HCT116 (cell line): ENCODE results near the gene TMEM175. TPM values are rescaled to one million over a fixed set of nuclear protein-coding genes. Genes with fewer than 3 reads are reported as not detected.

Experiments
- ATAC-seq: fragments of 200-7000 bp; cut with Tn5 transposase; 2 replicates; pipeline ENCODE4 v1.9.1; 2020; ENCODE audit warnings: mild to moderate bottlenecking, moderate library complexity
- BruUV-seq: library from RNA; stranded (reverse); fragments of 400-500 nt; replicated peaks from 2 replicates; lab custom pipeline; 2021; lab: Mats Ljungman, UMichigan
- CTCF ChIA-PET: fragments of 300-600 bp; sonication (Branson Sonifier 250); formaldehyde crosslinking; loops from one replicate; lab custom pipeline; 2021; ENCODE audit warnings: antibody characterized with exemption; lab: Charles Lee
- POLR2A ChIA-PET: fragments of 300-600, 350-600 bp; sonication (Branson Sonifier 250); formaldehyde crosslinking; loops from one replicate; lab custom pipeline; 2021; ENCODE audit warnings: antibody characterized with exemption; lab: Charles Lee
- RAD21 ChIA-PET, 2 experiments: fragments of 300-600 bp; sonication (Branson Sonifier 250); formaldehyde crosslinking; loops; one replicate each; lab custom pipeline; 2023; ENCODE audit warnings: low total read pairs in 2 of 2; ENCODE audit not compliant: uncharacterized antibody in 2 of 2, unreplicated experiment in 2 of 2, low non-redundant PET in 1 of 2; lab: Charles Lee
- DNase-seq: peaks from one replicate; pipeline ENCODE4 v3.0.0-alpha.2; 2010; ENCODE audit warnings: low read depth, low spot score
- H2AFZ ChIP-seq: fragments of 200-600 bp; shearing (Covaris generic), sonication (generic); 2 replicates; pipeline ENCODE4 v1.6.1; 2017; ENCODE audit warnings: low read depth, mixed run types, mixed read lengths, antibody characterized with exemption, low read length; ENCODE audit not compliant: poor library complexity, severe bottlenecking
- H3K27ac ChIP-seq: 2 replicates; pipeline ENCODE4 v1.5.1; 2012; ENCODE audit warnings: low read depth, low read length
- H3K27me3 ChIP-seq: fragments of 200-600 bp; sonication (generic); 2 replicates; pipeline ENCODE4 v1.6.1; 2016; ENCODE audit warnings: mixed run types, low read length, mixed read lengths; ENCODE audit not compliant: insufficient read depth
- H3K36me3 ChIP-seq, 2 experiments: fragments of 200-500 bp in 1 of 2; fragments of 200-600 bp in 1 of 2; sonication (Bioruptor generic) in 1 of 2; sonication (generic) in 1 of 2; 2 replicates each; pipeline versions ENCODE4 v1.5.1 to v1.6.1; 2014 to 2016; ENCODE audit warnings: low read length in 2 of 2, inconsistent platforms in 1 of 2, mixed read lengths in 1 of 2, mixed run types in 1 of 2; ENCODE audit not compliant: insufficient read depth in 2 of 2, control insufficient read depth in 1 of 2
- H3K4me1 ChIP-seq, 2 experiments: fragments of 200-600 bp in 1 of 2; sonication (generic) in 1 of 2; 2 replicates each; pipeline versions ENCODE4 v1.5.1 to v1.6.1; 2012 to 2017; ENCODE audit warnings: low read length in 2 of 2, inconsistent platforms in 1 of 2, mild to moderate bottlenecking in 1 of 2, mixed read lengths in 1 of 2, mixed run types in 1 of 2, moderate library complexity in 1 of 2; ENCODE audit not compliant: insufficient read depth in 2 of 2, control insufficient read depth in 1 of 2
- H3K4me2 ChIP-seq: fragments of 200-600 bp; sonication (generic); 2 replicates; pipeline ENCODE4 v1.6.1; 2017; ENCODE audit warnings: mixed run types, low read length, mixed read lengths
- H3K4me3 ChIP-seq, 2 experiments: fragments of 200-600 bp in 1 of 2; sonication (generic) in 1 of 2; replicated peaks in 1 of 2; 2 replicates each; pipeline ENCODE4 v1.5.1; 2011 to 2016; ENCODE audit warnings: low read length in 2 of 2, control low read depth in 1 of 2, low read depth in 1 of 2, mild to moderate bottlenecking in 1 of 2, mixed read lengths in 1 of 2, mixed run types in 1 of 2
- H3K79me2 ChIP-seq: fragments of 200-600 bp; sonication (generic); 2 replicates; pipeline ENCODE4 v1.6.1; 2017; ENCODE audit warnings: mild to moderate bottlenecking, mixed run types, low read length, moderate library complexity, mixed read lengths; ENCODE audit not compliant: insufficient read depth
- H3K9ac ChIP-seq: fragments of 200-600 bp; sonication (generic); 2 replicates; pipeline ENCODE4 v1.6.1; 2016; ENCODE audit warnings: low read length, mixed read lengths
- H3K9me2 ChIP-seq: fragments of 200-600 bp; sonication (generic), shearing (Covaris generic); 2 replicates; pipeline ENCODE4 v1.6.1; 2017; ENCODE audit warnings: mixed run types, mild to moderate bottlenecking, moderate library complexity; ENCODE audit not compliant: insufficient read depth
- H3K9me3 ChIP-seq, 2 experiments: fragments of 200-500 bp in 1 of 2; fragments of 200-600 bp in 1 of 2; sonication (Bioruptor generic) in 1 of 2; sonication (generic) in 1 of 2; 2 replicates each; pipeline ENCODE4 v1.6.1; 2014 to 2017; ENCODE audit warnings: low read length in 2 of 2, mixed read lengths in 2 of 2, inconsistent platforms in 1 of 2, low read depth in 1 of 2, mild to moderate bottlenecking in 1 of 2, mixed run types in 1 of 2, moderate library complexity in 1 of 2; ENCODE audit not compliant: control insufficient read depth in 1 of 2, insufficient read depth in 1 of 2
- H4K20me1 ChIP-seq: fragments of 200-600 bp; sonication (generic), shearing (Covaris generic); 2 replicates; pipeline ENCODE4 v1.6.1; 2017; ENCODE audit warnings: mixed run types, mild to moderate bottlenecking, moderate library complexity; ENCODE audit not compliant: insufficient read depth
- ATF3 ChIP-seq: IDR thresholded peaks from 2 replicates; pipeline ENCODE4 v1.6.1; 2012
- CEBPB ChIP-seq: IDR thresholded peaks from 2 replicates; pipeline ENCODE4 v1.6.1; 2012; ENCODE audit warnings: low read depth
- CTCF ChIP-seq, 3 experiments: fragments of 200-600 bp in 1 of 3; sonication (generic) in 1 of 3; IDR thresholded peaks in 2 of 3; conservative IDR thresholded peaks in 1 of 3; 2 replicates each; pipeline ENCODE4 v1.5.1; 2012 to 2017; ENCODE audit warnings: low read depth in 2 of 3, low read length in 2 of 3, antibody characterized with exemption in 1 of 3, borderline replicate concordance in 1 of 3, control low read depth in 1 of 3, mild to moderate bottlenecking in 1 of 3, mixed read lengths in 1 of 3, mixed run types in 1 of 3, moderate library complexity in 1 of 3; ENCODE audit not compliant: insufficient read depth in 1 of 3
- EGR1 ChIP-seq: IDR thresholded peaks from 2 replicates; pipeline ENCODE4 v1.6.1; 2012; ENCODE audit warnings: low read depth
- ELF1 ChIP-seq: IDR thresholded peaks from 2 replicates; pipeline ENCODE4 v1.6.1; 2012; ENCODE audit warnings: low read depth, borderline replicate concordance
- EZH2 ChIP-seq: fragments of 200-600 bp; sonication (generic); IDR thresholded peaks from 2 replicates; pipeline ENCODE4 v1.6.1; 2017; ENCODE audit warnings: antibody characterized with exemption, mixed run types
- EZH2phosphoT487 ChIP-seq: fragments of 200-600 bp; IDR thresholded peaks from 2 replicates; pipeline ENCODE4 v1.6.1; 2018; ENCODE audit warnings: antibody characterized with exemption, borderline replicate concordance
- FOSL1 ChIP-seq: IDR thresholded peaks from 2 replicates; pipeline ENCODE4 v1.6.1; 2012; ENCODE audit warnings: low read depth
- JUND ChIP-seq: IDR thresholded peaks from 2 replicates; pipeline ENCODE4 v1.6.1; 2012
- MAX ChIP-seq: IDR thresholded peaks from 2 replicates; pipeline ENCODE4 v1.6.1; 2012
- POLR2A ChIP-seq: IDR thresholded peaks from 2 replicates; pipeline ENCODE4 v1.7.0; 2011; ENCODE audit warnings: borderline replicate concordance; ENCODE audit not compliant: insufficient read depth, insufficient read length; ENCODE audit errors: extremely low read depth
- POLR2AphosphoS5 ChIP-seq: IDR thresholded peaks from 2 replicates; pipeline ENCODE4 v1.6.1; 2011; ENCODE audit warnings: mild to moderate bottlenecking, low read depth, low read length, moderate library complexity
- RAD21 ChIP-seq: IDR thresholded peaks from 2 replicates; pipeline ENCODE4 v1.6.1; 2012; ENCODE audit warnings: low read depth, mild to moderate bottlenecking
- SP1 ChIP-seq: IDR thresholded peaks from 2 replicates; pipeline ENCODE4 v1.6.1; 2012; ENCODE audit warnings: low read depth
- SRF ChIP-seq: IDR thresholded peaks from 2 replicates; pipeline ENCODE4 v1.6.1; 2012; ENCODE audit warnings: low read depth
- TCF7L2 ChIP-seq: IDR thresholded peaks from 2 replicates; pipeline ENCODE4 v1.7.0; 2011; ENCODE audit warnings: borderline replicate concordance, inconsistent platforms; ENCODE audit not compliant: insufficient read depth, insufficient read length; ENCODE audit errors: extremely low read depth
- YY1 ChIP-seq: IDR thresholded peaks from 2 replicates; pipeline ENCODE4 v1.6.1; 2011; ENCODE audit warnings: low read length, low read depth, moderate library complexity, mild to moderate bottlenecking; ENCODE audit not compliant: insufficient replicate concordance; ENCODE audit errors: extremely low read depth
- ZBTB33 ChIP-seq: IDR thresholded peaks from 2 replicates; pipeline ENCODE4 v1.6.1; 2011; ENCODE audit warnings: mild to moderate bottlenecking, low read length, moderate library complexity; ENCODE audit not compliant: insufficient replicate concordance; ENCODE audit errors: extremely low read depth
- ZFX ChIP-seq: fragments of 450-650 bp; IDR thresholded peaks from 2 replicates; pipeline ENCODE4 v1.6.1; 2017
- ZNF274 ChIP-seq: fragments of 200-500 bp; sonication (Bioruptor generic); IDR thresholded peaks from 2 replicates; pipeline ENCODE4 v1.6.1; 2014; ENCODE audit warnings: mild to moderate bottlenecking, low read depth, low read length, inconsistent platforms
- intact Hi-C: fragments of 100-400 bp; cut with micrococcal nuclease; formaldehyde crosslinking; loops from 2 replicates; pipeline ENCODE4 v1.10.0; 2022
- total RNA-seq: library from RNA; stranded (reverse); gene quantifications from one replicate; pipeline ENCODE4 v1.2.1, GENCODE V29; 2021; ENCODE audit not compliant: unreplicated experiment

TMEM175 gene
- total RNA-seq, 1 experiment from 2014 or later = 17.5 TPM

- ChIA-PET CTCF (no interaction called here), POLR2A (no interaction called here), RAD21 (no interaction called here)
- H3K27me3 ChIP-seq = no peaks in the 10 kb centered on the region
- no peaks in the 10 kb centered on the region for H3K4me1 ChIP-seq
- H3K79me2 ChIP-seq = peaks cover 20% of the 10 kb centered on the region
- no peak for TF ChIP-seq FOSL1
- no peak for TF ChIP-seq ZFX
- no peak for TF ChIP-seq ATF3
- no peak for TF ChIP-seq ZNF274
- no peak for TF ChIP-seq RAD21
- no peak for TF ChIP-seq CEBPB
- TF ChIP-seq EGR1 = no peak
- TF ChIP-seq POLR2AphosphoS5 = no peak
- TF ChIP-seq CTCF (IDR thresholded peaks at IDR 0.05 in 2 of 3, conservative IDR thresholded peaks at IDR 0.05 in 1 of 3; ENCODE audit: borderline replicate concordance in 1 of 3, insufficient read depth in 1 of 3, low read depth in 2 of 3, low read length in 2 of 3) = no peak
- TF ChIP-seq JUND = no peak
- TF ChIP-seq ZBTB33 = no peak
- no peak for TF ChIP-seq ELF1
- no peak for TF ChIP-seq YY1
- TF ChIP-seq SRF = no peak
- TF ChIP-seq EZH2 = no peak
- TF ChIP-seq EZH2phosphoT487 = no peak
- no peak for TF ChIP-seq POLR2A
- TF ChIP-seq MAX = no peak
- no peak for TF ChIP-seq TCF7L2
- no peak for TF ChIP-seq SP1
- H4K20me1 ChIP-seq = no peaks in the 10 kb centered on the region
- no peak overlapping the region for H3K4me3 ChIP-seq
- DNase-seq (no peak), ATAC-seq (no peak)
- peaks cover 2% of the 10 kb centered on the region in 2 experiments; a peak in 2 of 4 replicates for H3K36me3 ChIP-seq
- H3K9me2 ChIP-seq = no peaks in the 10 kb centered on the region
- H3K9ac ChIP-seq = no peak overlapping the region
- H3K4me2 ChIP-seq = no peak overlapping the region
- no TSS peak for BruUV-seq
- intact Hi-C loops = no loop called here
- H3K27ac ChIP-seq = no peak overlapping the region
- no peak overlapping the region for H2AFZ ChIP-seq
- no peaks in the 10 kb centered on the region for H3K9me3 ChIP-seq
Observed at GRCh38 chr4:898123-898522, 34.1 kb upstream of the TMEM175 start.
